HG03460 (cell line): ENCODE measurements around the gene RHBDD1.

Experiments used
- ATAC-seq: cut with Tn5 transposase; IDR thresholded peaks from one replicate; pipeline ENCODE4 v1.9.1; 2021; ENCODE audit not compliant: unreplicated experiment

Gene RHBDD1

GRCh38 chr2:227029426-227030105, 193.7 kb downstream of the RHBDD1 start:
- ATAC-seq: no peak

- ATAC-seq: no peak
Measured at GRCh38 chr2:227030789-227031188, 194.9 kb downstream of the RHBDD1 start.

GRCh38 chr2:227031379-227031778, 195.5 kb downstream of the RHBDD1 start:
- no peak for ATAC-seq

GRCh38 chr2:227033471-227034148, 197.8 kb downstream of the RHBDD1 start:
- ATAC-seq: no peak

GRCh38 chr2:227035711-227036367, 200.0 kb downstream of the RHBDD1 start:
- ATAC-seq: no peak

GRCh38 chr2:227036527-227036926, 200.7 kb downstream of the RHBDD1 start:
- no peak for ATAC-seq

- no peak for ATAC-seq
Measured at GRCh38 chr2:227038550-227039189, 202.8 kb downstream of the RHBDD1 start.

- ATAC-seq: no peak
Measured at GRCh38 chr2:227043981-227044380, 208.1 kb downstream of the RHBDD1 start.
